GM19238 (cell line): Measurements from ENCODE around the gene USP43.
"Not testable (repeated sequence)": the region's sequence is repeated elsewhere in the genome, so short reads cannot be mapped to it uniquely, and the experiment has no call there.

Experiments used
- DNase-seq: peaks from one replicate; pipeline ENCODE4 v3.0.0; 2011; ENCODE audit warnings: low spot score; ENCODE audit not compliant: insufficient read length

Gene USP43, protein sequence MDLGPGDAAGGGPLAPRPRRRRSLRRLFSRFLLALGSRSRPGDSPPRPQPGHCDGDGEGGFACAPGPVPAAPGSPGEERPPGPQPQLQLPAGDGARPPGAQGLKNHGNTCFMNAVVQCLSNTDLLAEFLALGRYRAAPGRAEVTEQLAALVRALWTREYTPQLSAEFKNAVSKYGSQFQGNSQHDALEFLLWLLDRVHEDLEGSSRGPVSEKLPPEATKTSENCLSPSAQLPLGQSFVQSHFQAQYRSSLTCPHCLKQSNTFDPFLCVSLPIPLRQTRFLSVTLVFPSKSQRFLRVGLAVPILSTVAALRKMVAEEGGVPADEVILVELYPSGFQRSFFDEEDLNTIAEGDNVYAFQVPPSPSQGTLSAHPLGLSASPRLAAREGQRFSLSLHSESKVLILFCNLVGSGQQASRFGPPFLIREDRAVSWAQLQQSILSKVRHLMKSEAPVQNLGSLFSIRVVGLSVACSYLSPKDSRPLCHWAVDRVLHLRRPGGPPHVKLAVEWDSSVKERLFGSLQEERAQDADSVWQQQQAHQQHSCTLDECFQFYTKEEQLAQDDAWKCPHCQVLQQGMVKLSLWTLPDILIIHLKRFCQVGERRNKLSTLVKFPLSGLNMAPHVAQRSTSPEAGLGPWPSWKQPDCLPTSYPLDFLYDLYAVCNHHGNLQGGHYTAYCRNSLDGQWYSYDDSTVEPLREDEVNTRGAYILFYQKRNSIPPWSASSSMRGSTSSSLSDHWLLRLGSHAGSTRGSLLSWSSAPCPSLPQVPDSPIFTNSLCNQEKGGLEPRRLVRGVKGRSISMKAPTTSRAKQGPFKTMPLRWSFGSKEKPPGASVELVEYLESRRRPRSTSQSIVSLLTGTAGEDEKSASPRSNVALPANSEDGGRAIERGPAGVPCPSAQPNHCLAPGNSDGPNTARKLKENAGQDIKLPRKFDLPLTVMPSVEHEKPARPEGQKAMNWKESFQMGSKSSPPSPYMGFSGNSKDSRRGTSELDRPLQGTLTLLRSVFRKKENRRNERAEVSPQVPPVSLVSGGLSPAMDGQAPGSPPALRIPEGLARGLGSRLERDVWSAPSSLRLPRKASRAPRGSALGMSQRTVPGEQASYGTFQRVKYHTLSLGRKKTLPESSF

DNA sequence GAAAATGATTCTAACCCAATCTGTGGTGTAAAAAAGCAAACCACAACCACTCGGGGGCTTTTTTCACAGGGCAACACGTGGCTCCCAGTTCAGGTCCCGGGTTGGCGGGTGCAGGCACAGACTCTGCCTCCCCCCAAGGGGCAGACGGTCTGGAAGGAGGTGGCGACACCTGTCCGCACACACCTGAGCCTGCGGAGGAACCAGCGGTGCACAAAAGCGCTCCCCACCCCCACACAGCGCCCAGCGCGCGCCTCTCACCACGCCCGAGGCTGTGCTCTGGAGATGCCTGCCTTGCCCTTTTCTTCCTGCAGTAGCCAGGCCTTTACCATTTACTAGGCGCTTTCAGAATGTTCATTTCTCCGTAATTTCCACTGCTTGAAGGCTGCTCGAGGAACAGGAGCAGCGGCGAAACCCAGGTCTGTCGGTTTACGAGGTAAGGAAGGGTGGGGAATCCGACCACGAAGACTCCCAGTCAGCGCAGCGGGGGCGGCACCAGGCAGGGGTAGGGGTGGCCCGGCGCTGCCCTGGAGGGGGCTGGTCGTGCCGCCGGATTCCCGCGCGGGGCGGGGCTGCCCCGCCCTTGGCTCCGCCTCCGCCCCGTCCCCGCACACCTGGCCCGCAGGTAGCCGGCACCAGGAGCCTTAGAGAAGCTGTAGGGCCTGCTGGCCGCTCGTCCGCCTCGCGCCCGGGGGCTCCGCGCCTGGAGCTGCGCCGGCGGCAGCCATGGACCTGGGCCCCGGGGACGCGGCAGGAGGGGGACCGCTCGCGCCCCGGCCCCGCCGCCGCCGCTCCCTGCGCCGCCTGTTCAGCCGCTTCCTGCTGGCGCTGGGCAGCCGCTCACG is at the start of gene USP43:
Gene USP43 (plus strand): TSS at position 608 of the 842 bp plus-strand sequence. CDS start 116 bp downstream, at position 724.
- peak; percentile 22 for DNase-seq

DNA sequence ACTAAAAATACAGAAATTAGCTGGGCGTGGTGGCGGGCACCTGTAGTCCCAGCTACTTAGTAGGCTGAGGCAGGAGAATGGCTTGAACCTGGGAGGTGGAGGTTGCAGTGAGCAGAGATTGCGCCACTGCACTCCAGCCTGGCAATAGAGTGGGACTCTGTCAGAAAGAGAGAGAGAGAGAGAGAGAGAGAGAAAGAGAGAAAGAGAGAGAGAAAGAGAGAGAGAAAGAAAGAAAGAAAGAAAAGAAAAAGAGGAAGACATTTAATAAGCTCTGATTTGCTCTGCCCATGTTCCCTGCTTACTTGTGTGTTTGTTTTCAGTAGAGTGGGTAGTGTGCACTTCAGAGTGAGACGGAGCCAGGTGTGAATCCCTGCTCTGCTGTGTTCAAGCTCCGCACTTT is 47.7 kb upstream of the USP43 start:
- not testable (repeated sequence) for DNase-seq

DNA sequence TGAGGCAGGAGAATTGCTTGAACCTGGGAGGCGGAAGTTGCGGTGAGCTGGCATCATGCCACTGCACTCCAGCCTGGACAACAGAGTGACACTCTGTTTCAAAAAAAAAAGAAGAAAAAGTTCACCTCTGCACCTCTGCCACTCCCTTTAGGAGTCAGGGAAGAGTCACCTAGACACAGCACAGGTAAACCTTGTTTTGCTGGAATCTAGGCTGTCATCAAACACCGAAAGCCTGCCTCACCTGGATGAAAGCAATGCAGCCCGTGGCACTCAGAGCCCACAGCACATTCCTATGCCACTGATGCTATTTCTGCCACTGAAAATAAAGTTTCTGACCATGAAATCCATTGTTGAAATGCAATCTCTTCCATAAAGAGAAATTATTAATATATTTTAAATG is 46.7 kb upstream of the USP43 start:
- DNase-seq, result no peak

DNA sequence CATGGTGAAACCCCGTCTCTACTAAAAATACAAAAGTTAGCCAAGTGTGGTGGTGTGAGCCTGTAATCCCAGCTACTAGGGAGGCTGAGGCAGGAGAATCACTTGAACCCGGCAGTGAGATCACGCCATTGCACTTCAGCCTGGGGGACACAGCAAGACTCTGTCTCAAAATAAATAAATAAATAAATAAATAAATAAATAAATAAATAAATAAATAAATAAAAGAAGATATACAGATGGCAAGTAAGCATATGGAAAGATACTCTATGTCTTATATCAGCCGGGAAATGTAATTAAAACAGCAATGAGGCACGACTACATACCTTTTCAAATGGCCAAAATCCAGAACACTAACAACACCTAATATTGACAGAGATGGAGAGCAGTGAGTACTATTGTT is 40.7 kb upstream of the USP43 start:
- not testable (repeated sequence) for DNase-seq

DNA sequence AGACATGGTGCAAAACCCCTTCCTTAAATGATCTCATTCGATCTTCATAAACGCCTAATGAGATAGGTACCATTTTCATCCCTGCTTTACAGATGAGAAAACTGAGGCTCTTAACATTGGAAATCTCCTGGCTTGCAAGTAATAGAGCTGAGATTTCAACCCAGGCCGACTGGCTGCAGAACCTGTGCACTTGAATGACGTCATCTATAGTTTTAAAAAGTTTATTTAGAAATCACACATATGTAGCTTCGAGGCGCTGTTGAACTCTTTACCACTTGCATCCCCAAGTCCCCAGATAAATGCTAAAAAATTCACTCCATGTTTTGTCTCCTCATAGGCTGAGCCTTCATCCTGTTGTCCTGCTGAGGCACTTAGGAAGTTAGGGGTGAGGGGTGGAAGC is 38.9 kb upstream of the USP43 start:
- no peak for DNase-seq

DNA sequence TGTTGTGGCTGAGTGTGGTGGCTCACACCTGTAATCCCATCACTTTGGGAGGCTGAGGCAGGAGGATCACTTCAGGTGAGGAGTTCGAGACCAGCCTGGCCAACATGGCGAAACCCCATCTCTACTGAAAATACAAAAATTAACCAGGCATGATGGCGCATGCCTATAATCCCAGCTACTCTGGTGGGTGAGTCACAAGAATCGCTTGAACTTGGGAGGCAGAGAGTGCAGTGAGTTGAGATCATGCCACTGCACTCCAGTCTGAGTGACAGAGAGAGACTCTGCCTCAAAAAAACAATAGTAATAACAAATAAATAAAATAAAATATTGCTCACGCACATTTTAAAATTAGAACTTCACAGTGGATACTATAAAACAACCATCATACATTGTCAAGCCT is 38.3 kb upstream of the USP43 start:
- DNase-seq, result not testable (repeated sequence)

DNA sequence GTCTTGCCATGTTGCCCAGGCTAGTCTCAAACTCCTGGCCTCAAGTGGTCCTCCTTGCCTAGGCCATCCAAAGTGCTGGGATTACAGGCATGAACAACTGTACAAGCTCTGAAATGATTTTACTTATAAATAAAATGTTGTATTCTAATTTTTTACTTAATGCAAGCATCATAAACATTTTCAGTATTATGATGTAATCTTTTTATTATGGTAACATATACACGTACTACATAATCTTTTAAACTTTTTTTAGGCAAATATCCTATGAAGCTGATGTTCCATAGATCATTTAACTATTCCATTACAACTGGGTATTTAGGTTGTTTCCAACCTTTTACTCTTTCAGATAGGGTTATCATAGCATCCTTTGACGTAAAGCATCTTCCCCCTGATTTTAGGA is 33.8 kb upstream of the USP43 start:
- no peak for DNase-seq

DNA sequence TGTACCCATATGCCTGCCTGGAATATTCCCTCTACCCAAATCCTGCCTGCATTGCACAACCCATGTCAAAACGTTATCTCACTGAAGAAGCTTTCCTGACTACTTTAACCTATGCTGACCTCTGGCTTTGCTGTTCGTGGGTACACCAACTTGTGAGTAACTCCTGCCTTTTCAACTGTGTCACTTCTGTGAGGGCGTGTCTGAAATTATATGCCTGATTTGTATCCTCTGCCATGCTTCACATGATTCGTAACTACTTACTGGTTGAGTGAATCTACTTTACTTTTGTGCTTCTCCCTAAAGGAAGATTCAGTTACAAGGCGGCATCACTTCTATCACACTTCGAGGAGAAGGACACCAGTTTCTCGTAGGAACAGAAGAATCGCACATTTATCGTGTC is 33.3 kb upstream of the USP43 start:
- no peak for DNase-seq

DNA sequence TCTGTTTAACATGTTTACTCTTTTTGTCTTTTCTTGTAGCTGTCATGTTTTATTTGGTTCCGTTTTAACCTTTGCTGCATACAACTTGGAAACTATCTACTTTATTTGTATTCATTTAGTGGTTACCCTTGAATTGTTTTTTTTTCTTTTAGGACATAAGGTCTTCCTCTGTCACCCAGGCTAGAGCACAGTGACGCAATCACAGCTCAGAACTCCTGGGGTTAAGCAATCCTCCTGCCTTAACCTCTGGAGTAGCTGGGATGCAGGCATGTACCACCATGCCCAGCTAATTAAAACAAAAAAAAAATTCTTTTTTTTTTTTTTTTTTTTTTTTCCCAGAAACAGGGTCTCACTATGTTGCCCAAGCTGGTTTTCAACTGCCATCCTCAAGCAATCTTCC is 29.8 kb upstream of the USP43 start:
- no peak for DNase-seq

DNA sequence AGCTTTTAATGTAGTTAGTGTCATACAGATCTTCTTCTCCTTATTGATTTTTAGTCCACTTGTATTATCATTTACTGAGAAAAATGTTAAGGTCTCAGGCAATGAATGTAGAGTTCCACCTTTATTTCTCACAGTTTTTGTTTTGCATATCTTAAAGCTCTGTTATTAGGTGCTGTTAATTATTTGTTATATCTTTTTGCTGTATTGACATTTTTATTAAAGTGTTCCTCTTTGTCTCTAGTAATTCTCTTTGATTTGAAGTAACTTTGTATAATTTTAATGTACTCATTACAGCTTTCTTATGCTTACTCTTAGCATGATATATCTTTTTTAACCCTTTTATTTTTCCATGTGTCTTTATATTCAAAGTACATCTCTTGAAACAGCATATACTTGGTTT is 22.4 kb upstream of the USP43 start:
- DNase-seq, result no peak

DNA sequence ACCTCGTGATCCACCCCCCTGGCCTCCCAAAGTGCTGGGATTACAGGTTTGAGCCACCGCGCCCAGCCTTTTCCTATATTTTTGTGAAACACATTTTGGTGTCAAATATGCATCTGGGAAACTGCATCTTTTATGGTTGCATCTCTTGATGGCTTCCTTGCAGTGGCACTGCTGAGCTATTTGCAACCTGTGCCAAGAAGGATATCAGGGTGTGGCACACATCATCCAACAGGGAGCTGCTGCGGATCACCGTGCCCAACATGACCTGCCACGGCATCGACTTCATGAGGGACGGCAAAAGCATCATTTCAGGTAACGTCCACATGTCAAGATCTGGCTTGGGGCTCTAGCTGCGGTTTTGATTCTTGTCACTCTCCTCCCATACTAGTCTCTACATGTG is 16.8 kb upstream of the USP43 start:
- DNase-seq, result no peak

DNA sequence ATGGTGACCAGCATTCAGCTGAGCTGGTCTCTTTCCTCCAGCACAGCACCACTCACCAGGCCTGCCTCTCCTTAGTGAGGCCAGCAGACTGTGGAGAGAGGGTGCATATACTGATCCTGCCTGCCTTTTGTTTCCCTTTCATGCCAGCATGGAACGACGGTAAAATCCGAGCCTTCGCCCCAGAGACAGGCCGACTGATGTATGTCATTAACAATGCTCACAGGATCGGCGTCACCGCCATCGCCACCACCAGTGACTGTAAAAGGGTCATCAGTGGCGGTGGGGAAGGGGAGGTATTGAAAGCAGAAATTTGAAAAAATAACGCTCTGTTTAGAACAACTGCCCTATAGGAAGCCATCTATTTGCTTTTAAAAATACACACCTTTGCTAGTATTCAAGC is 12.6 kb upstream of the USP43 start:
- DNase-seq, result no peak

DNA sequence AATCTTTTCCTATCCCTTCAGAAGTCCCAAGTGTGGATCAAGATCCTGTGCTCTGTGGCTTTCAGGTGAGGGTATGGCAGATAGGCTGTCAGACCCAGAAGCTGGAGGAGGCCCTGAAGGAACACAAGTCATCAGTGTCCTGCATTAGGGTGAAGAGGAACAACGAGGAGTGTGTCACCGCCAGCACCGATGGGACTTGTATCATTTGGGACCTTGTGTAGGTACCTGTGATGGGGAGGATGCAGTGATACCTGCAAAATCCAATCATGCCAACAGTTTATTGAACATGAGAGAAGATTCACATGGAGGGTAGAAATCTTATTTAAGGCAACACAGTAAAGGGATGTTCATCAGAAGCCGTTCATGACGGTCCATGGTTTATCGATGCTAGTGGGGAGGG is 10.0 kb upstream of the USP43 start:
- DNase-seq, result no peak

DNA sequence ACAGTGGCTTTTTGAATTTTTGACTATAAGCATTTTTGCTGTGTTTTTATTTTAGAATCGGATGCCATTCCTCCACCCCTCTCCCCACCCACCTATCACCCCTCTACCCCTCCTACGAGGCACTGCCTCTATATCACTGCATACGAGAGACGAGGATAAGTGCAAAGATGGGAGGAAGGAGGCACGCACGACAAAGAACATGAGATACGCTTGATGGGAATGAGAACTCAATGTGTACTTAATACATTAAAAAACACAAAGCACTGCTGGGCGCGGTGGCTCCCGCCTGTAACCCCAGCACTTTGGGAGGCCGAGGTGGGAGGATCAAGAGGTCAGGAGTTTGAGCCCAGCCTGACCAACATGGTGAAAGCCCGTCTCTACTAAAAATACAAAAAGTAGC is 8.8 kb upstream of the USP43 start:
- no peak for DNase-seq

DNA sequence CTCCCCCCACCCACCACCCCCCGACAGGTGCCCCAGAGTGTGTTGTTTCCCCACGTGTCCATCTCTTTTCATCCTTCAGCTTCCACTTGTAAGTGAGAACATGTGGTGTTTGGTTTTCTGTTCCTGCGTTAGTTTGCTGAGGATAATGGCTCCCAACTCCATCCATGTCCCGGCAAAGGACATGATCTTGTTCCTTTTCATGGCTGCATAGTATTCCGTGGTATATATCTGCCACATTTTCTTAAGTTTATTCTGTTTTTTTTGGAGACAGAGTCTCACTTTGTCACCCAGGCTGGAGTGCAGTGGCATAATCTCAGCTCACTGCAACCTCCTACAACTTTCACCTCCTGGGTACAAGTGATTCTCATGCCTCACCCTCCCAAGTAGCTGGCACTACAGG is 4.9 kb upstream of the USP43 start:
- not testable (repeated sequence) for DNase-seq

DNA sequence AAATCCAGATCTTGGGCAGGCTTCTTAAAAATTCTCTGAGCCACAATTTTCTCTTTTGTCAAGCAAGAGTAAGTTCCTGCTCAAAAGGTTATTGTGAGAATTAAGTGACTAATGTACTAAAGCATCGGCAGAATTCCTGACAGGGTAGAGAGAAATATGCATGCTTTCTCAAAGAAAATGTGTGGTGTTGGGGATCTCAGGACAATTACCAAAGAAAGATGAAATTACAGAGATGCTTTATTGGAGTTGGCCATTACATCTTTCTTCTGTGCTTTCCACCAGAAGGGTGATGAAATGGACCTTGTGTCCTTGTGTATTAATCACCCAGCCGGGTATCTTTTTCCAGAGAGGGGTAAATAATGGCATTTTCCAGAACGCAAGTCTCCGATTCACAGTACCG is 1.7 kb upstream of the USP43 start:
- no peak for DNase-seq

DNA sequence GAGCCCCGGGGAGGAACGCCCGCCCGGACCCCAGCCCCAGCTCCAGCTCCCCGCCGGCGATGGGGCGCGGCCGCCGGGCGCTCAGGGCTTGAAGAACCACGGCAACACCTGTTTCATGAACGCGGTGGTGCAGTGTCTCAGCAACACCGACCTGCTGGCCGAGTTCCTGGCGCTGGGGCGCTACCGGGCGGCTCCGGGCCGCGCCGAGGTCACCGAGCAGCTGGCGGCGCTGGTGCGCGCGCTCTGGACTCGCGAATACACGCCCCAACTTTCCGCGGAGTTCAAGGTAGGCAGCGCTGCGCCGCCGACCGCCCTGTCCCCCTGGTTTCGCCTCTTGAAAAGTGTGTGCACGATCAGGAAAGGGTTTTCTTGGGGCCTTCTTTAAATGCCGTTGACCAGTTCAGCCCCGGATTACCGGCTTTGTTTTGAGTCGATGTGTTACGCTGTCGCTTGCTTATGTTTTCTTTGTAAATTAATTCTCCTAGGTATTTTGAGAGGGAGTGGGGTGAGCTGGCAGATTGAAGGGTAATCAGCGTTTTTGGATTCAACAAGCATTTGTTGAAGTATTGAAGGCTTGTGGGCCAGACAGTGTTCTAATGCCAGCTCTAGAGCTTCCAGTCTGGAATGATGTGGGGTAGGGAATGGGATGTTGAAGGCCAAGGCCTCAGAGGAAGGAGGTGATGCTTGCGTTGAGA is 681 bp downstream of the USP43 start:
- DNase-seq, result peak; percentile 24

DNA sequence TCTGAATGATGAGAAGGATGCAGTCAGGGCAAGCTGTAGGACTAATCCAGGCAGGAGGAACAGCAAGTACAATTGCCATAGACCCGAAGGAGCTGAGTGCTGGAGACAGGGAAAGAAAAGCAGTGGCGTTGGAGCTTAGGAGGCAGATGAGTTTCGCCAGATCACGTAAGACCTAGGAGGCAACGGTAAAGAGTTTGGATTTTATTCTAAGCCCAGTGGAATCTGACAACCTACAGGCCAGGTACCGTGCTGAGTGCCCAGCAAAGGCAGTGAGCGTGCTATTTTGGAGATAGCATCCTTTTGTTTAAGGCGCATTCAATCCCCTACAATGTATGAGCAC is 1.2 kb downstream of the USP43 start:
- no peak for DNase-seq

DNA sequence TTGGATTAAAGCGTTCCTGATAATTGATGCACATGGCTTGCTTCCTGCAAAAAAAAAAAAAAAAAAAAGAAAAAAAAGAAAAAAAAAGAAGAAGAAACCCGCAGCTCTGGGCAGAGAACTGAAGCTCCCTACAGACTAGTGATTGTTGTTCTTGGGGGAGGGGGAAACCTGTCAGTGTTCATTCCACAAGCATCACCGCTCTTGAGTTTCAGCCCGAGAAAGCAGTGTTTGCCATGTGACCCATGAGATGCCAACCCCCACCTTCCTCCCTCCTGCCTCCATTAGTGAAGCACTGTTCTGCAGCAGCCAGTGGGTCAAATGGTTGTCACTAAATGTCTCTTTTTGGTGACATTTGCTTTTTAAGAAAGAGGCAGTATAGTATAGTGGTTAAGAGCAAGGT is 1.7 kb downstream of the USP43 start:
- no peak for DNase-seq

DNA sequence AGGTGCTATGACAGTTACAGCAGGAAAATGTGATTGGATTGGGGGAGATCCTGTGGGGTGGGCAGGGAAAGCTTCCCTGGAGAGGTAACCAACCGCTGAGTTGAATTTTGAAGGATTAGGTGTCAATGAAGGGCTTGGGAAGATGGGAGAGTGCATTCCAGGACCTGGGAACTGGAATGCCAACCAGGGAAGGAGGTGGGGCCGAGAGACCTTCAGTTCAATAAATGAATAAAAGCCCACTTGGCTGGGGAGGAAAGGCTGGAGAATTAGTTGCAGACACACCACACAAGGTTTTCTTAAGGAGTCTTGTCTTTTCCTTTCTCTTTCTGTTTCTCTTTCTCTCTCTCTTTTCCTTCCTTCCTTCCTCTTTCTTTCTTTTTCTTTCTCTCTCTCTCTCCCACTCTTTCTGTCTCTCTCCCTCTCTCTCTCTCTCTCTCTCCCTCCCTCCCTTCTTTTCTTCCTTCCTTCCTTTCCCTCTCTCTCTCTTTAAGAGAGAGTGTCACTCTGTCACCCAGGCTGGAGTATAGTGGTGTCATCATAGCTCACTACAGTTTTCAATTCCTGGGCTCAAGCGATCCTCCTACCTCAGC is 3.3 kb downstream of the USP43 start:
- no peak for DNase-seq
